GM19324 (cell line): Measurements from ENCODE around the gene PRKG1.

ENCODE experiments used
- ATAC-seq: cut with Tn5 transposase; IDR thresholded peaks from one replicate; pipeline ENCODE4 v1.9.1; 2021; ENCODE audit warnings: mild to moderate bottlenecking, moderate library complexity; ENCODE audit not compliant: unreplicated experiment, low FRiP score

Gene PRKG1

DNA sequence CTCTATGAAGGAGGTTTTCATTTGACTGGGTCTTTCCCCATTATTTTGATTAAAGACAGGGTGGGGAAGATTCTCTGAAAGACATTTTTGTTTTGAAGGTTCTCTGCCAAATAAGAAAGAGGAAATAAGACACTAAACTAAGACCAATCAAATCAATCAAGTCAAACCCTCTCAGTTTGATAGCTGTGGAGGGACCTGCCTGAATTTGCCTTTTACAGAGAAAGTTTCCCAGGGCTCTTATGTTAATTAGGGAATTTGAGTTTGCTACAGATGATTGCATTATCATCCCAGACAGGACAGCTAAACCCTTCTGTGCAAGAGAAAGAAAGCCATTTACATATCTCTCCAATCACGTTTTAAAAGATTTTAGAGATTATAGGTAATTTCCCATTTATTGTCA lies 545.1 kb downstream of the PRKG1 start:
- no peak for ATAC-seq

DNA sequence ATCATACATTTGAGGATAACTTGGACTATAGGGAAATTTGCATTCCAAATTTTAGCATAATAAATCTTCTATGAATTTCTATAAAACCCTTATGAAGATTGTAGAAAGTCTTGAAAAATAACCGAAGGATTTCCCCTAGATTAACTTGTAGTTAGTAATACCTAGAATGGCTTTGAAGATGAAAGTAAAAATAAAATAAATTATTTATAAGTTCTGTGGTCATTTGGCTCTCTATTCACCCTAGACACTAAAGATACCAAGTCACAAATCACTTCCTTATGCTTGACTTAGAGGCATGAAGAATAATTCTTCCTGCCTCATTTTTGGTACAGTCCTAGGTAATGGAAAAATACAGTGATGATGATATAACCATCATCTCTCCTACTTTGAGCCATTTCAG lies 545.8 kb downstream of the PRKG1 start:
- no peak for ATAC-seq

DNA sequence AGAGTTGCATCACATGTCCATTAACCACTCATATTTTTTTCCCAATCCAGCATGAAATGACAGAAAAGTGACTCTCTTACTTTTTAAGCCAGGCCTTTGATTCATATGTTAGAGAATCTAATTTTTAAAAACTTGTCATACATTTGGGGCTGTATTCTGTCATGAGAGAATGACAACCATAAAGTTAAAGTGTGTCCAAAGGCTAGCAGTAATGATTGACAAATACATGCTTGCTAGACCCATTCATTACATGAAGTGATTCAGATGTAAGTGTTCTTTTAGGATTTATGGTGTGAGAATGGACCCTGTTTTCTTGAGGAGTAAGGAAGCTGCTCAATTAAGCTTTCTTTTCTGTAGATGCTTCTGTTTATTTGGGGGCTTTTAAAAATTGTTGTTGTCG lies 549.7 kb downstream of the PRKG1 start:
- ATAC-seq, result no peak

DNA sequence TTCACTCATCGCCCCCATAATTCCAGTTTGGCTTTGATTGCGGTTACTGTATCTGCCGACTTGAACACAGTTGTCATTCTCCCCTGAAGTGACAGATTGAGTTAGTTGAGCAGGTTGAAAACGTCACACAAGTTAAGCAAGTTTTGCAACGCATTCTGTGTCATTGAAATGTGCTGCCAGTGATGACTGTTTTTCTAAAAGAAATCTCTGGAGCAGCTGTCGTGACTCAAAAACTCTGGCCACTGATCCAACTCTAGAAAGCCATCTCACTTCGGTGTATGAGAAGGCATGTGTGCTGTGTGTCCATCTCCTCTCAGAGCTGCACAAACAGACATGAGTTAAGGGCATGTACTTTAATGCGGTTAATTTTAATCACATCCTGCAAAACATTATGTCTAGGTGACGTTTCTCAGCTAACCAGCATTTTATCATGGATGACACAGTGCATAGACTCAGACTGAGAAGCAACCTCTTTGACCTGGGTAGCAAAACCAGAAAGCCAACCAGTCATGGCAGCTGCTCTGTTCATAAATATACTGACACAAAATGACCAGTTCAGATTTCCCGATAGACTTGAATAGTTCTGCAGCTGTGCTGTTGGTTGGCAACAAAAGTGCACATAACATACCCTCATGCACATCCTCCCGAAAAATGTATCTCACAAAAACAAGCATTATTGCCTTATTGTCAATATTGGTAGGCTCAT lies 555.8 kb downstream of the PRKG1 start:
- no peak for ATAC-seq

DNA sequence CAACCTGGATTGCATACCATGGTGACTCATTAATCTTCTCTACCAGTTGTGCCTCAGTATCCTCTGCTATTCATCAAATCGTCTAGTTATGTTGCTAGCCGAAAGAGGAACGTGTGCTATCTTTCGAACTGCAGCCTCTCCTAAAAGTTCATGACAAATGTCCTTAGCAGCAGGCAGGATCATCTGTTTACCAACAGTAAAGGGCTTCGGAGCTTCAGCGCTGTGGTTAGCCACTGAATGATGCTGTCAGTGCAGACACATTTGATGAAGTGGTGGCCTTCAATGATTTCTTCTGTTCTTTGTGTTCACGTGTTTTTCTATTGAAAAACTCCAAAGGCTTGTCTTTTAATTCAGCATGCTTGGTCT lies 556.3 kb downstream of the PRKG1 start:
- no peak for ATAC-seq

DNA sequence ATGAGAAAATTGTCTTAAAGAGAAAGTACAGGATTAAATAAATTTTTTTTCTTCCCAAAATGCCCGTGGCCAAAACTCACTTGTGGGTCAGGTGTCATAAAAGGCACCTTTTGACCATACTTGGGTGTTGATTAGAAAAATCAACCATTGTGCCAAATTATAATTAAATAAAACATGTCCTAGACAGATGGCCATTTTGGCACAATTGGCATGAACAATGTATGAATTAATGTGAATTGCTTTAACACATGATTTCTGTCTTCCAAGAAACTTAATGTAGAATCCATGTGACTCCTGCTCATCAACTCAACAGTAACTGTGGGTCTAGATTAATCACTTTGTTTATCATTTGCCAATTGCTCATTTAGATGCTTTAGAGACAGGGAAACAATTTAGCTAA lies 561.1 kb downstream of the PRKG1 start:
- ATAC-seq, result no peak

DNA sequence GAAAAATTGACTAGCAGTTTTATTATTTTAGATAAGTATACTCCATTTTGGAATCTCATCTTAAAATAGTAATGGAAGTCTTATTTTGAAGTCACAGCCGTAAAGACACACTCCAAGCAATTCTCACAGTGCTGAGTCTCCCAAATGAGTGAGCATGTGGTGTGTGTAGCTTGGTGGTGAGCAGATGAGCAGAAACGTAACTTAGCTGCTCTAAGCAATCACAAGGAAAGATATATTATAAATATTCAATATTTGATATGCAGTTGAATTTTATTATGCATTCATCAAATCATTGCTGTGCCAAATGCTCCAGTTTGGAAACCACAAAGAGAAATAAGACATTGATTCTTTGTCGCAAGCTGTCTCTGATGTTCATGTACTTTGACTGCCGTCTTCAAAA lies 563.9 kb downstream of the PRKG1 start:
- ATAC-seq, result no peak

DNA sequence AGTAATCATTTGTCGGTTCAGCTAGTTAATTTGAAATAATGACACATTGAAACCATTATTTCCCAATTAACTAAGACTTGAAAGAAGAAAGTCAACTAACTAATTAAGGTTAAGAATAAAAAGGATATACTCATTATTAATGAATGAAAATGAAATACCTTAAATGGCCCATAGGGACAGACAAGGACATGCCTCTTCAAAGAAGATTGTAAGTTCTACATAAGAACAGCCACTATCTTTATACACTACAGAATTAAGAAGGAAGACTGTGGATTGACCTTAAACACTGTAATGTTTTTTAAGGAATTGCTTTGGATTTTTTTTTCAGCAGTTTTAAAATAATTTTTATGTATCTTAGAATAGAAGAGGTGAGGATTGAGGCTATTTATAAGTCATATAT lies 564.5 kb downstream of the PRKG1 start:
- ATAC-seq, result no peak

DNA sequence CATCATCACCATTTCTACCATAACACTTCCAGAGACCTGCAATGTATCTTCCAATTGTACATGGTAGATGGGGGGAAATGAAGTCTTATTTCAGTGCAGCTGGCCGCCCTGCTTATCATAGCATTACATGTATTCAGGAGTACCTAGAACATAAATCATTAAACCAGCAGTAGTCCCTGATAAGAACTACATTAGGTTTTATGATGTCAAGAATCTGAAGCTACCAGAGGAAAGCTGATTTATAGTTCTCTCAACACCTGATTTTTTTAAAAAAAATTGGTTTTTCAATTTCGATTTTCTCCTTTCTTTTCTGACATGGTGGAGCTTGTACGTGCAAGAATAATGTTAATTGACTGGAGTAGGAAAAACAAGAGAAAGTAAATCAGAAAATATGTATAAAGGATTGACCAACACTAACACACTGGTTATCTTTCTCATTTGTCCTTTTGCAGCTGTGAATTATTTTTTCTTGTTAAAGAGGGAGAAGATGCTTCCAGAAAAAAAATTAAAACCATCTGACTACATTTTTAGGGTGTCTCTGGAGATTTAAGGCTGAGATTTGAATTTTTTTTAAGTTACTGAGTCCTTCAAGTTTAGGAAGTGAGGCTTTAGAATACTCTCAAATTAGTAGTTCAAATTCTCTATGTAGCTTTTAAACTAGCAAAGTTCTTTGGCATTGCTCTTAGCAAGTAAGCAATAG lies 566.0 kb downstream of the PRKG1 start:
- no peak for ATAC-seq

DNA sequence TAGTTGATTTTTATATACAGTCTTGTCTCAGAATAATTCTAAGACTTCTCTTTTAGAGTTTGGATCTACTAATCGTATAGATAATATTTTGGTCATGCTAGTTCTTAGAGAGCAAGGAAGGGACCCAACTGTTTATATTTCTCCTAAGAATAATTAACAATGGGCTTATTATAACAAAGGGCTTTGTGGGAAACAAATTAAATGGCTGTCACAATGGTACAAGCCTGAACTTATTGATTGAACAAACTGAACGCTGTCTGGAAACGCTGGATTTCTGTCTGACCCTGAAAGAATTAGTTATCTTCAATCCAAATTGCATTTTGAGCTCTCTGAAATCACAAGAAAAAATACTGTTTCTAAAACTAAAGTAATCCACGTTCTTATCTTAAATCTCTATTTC lies 568.3 kb downstream of the PRKG1 start:
- no peak for ATAC-seq

DNA sequence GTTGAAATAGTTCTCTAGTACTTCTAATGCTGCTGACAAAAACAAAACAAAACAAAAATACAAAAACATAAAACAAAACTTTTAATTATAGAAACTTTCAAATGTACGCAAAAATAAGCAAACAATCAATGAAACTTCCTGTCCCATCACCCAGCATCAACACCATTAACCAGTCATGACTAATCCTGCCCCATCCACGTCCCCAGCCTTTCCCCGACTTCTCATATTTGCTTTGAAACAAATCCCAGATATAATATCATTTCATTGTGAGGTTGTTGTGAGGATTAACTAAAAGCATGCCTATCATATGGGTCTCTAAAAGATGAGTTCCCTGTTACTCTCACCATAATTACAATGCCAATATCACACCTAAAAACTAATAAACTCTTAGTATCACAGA lies 569.4 kb downstream of the PRKG1 start:
- ATAC-seq, result no peak

DNA sequence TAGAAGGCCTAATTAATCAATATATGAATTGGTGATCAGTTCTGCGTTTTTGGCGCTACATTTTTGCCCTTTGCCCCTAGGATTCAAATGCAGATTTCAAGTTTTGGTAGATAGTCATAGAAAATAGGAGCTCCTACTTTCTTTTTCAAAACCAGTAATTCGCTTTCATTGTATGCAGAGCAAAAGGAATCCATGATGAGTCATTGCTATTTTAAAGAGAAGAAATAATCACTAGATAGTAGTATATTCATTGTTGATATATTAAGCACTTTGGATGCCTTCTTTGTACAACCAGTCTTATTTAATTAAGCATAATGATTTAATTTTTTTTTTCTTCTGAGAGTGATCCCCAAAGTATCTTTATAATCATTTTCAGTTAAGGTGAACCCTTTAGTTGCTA lies 574.8 kb downstream of the PRKG1 start:
- no peak for ATAC-seq

DNA sequence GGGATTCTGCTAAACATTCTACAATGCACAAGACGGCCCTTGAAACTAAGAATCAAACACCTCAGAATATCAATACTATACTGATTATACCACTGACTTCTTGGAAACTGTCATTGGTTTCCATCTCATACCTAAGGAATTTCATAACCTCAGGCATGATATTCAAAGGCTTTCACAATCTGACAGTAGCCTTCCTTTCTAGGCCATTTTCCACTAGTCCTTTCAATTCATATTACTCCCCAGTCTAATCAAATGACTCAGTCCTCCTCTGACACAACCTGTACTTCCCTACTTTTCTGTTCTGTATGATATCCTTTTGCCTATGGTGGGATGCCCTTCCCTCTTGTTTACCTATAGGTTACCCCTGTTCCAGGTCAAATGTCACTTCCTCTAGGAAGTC lies 576.8 kb downstream of the PRKG1 start:
- no peak for ATAC-seq

DNA sequence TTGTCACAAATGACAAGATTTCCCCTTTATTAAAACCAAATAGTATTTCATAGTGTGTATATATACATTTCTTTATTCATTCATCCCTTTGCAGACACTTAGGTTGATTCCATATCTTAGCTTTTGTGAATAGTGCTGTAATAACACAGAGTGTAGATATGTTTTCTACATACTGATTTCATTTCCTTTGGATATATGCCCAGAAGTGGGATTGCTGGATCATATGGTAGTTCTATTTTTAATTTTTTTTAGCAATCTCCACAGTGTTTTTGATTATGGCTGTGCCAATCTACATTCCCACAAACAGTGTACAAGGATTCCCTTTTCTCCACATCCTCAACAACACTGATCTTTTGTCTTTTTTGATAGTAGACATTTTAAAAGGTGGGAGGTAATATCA lies 578.7 kb downstream of the PRKG1 start:
- no peak for ATAC-seq

DNA sequence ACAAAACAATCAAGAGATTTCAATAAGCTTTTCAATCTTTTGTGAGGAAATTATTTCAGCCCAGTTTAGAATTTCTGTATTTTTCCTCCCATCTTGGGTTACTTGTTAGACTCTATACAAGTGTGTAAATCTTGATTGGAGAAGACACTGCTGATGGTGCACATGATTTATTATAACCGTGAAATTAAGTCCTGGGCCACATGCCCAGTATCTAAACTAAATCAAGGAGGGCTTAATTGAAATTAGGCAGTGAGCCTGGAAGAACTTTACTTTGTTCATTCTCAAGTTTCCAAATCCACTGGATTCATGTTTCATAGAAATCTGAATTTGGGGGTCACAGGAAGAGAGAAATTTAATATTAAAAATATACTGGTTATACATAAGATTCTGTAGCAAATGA lies 580.6 kb downstream of the PRKG1 start:
- ATAC-seq, result no peak

DNA sequence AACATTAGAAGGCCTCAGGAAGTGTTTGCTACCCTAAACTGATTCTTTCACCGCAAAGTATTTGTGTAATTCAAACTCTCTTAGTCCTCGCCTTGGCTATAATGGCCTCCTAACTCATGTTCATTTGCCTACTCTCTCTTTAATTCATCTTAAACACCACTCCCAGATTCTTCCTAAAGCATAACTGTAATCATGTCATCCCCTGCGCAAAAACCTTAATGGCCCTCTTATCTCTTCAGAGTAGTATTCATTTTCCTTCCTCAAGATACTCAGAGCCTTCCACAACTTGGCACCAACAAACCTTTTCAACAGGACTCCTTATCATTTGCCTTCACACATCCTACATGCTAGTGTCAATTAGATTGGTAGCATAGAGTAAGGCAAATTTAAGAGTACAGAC lies 582.2 kb downstream of the PRKG1 start:
- no peak for ATAC-seq

DNA sequence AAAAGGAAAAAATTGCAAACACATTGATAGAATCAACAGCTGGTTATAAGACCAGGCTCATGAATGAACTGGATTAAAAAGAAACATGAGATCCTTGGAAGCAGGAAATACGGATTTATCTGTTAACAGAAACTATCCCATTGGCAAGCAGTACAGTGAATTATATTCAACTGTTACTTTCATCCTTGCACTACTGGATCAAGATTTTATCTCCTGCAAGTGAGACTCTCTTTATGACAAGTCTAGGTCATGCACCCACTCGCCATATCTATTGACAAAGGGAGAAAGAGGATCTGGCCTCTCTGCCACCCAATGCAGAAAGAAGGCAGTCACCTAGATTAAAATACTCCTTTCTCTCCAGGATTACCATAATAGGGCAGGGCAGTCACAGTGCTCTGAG lies 583.7 kb downstream of the PRKG1 start:
- ATAC-seq, result no peak

DNA sequence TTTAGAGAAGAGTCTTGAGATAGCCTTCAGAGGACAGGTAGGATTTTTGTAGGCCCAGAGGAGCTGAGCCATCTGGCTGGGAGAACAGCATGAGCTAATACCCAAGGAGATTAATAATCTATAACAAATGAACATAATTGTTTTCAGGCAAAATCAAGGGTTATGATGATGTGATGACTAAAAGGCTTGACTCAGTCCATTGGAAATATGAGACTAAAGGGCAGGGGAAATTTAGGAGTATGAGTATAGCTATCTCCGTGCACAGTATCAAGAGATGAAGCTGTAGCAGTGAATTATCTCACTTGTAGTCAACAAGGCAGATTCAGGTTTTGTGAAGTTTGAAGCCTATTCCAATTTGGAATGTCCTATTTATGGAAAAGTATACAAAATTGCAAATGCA lies 585.1 kb downstream of the PRKG1 start:
- no peak for ATAC-seq

DNA sequence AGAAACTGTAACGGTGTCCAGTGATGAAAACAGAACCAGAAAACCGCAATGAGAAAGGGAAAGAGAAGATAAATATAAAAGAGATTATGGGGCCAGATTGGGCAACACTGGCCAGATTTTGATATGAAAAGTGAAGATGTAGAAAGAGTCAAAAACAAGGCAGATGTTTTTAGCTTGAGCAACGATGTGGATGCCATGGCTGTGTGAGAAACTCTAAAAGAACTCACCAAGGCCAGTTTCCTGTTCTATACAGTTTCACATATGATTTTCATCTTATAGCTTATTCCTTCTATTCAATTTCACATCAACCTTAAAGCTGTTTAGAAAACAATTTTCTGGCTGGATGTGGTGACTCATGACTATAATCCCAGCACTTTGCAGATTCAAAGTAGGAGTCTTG lies 588.8 kb downstream of the PRKG1 start:
- no peak for ATAC-seq

DNA sequence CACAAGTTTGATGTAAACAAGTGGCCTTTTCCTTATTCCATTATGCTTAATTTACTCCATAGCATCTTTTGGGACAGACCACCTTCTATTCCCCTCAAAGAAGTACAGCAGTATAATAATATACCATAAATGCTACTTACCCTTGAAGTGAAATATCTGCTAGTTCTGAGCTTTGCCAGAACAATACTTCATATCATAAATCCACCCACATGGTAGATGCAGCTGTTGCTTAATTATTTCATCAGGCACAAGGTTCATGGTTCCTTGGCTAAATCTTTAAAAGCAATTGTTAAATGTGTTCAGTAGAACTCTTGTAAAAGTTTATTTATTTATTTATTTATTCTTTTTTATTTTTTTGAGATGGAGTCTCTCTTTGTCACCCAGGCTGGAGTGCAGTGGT lies 592.2 kb downstream of the PRKG1 start:
- no peak for ATAC-seq

DNA sequence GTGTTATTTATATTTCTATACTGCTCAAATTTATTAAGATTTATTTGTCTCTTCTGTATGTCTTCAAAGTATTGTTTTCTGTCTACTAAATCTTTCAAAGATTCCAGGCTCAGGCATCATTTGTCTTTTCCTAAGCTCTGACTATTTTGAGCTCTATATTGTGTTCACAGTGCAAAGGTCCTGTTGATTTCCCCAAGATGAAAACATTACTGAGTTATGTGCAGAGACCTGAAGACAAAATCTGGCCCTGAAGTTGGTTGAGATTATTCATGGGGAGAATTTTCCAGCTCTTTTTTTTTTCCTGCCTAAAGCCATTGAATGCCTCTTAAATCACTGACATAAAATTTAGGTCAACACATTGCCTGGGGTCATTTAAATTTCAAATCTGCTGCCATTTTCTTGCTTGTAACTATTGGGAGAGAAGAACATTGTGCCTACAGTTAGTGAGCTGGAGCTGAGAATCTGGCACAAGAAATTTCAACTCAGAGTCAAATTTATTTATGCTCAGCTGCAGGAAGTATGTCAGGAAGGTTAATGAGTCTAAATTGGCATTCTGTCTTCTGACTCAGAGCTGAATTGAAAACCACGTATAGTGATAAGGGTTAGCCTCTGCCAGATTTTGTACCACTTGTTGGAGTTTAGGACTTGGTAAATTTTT lies 593.5 kb downstream of the PRKG1 start:
- ATAC-seq, result no peak

DNA sequence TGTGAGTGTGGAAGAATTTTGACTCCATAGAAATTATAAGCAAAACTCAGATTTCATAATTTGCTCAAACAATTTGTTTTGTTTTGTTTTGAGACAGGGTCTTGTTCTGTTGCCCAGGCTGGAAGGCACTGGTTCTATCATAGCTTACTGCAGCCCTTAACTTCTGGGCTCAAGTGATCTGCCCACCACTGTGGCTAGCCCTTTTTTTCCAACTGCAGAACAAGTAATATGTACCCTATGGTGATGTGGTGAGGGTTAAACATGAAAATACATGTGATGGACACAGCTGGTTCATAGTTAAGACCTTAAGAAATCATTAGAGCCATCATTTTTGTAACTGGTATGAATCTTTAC lies 594.0 kb downstream of the PRKG1 start:
- ATAC-seq, result no peak
